ENCODE data around the gene SIGLEC7.

SIGLEC7 gene

DNA sequence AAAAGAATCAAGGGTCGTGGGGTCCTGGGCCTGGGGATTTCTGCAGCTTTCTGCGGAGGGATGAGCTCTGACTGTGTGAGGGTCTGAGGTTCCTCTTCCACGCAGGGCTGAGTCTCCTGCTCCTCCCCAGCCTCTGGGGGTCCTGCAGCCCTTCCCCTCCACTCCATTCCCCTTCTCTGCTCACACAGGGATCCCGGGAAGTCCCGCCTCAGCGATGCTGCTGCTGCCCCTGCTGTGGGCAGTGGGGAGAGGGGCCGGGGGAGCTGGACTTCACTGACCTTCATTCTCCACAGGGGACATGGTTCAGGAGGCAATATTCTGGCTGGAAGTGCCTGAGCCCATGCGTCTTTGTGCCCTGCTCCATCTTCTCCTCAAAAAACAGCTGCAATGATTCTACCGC is 56.5 kb downstream of the SIGLEC7 start:
- TF ChIP-seq CREB1 (IDR thresholded peaks at IDR 0.05; ENCODE audit: low read depth) (no peak), TCF12 (IDR thresholded peaks at IDR 0.05; ENCODE audit: low read depth) (no peak)

DNA sequence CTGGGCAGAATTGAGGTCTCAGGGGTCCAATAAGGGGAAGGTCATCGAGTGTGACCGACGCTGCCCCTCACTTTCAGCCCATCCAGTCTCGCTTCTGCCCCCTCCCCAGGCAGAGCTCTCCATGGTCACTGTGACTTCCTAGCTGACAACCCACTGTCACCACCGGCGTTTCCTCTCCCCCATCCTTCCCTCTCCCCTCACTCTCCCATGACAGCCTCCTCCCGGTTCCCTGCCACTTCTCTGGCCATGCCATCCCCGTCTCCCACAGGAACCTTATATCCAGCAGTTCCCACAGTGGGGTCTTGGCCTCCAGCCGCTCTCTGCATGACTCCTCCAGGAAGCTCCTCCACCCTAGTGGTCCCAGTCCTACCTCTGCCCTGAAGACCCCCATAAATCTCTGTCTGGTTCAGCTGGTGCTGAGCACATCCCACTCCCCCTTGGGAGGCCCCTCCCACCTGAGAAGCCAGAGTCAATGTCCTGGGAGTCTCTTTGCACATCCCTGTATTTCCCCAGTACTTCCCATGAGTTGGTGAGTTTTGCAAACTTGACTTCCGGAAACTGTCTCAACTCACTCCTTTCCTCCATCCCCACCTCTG is 58.1 kb downstream of the SIGLEC7 start:
- TF ChIP-seq, protein P1, sequence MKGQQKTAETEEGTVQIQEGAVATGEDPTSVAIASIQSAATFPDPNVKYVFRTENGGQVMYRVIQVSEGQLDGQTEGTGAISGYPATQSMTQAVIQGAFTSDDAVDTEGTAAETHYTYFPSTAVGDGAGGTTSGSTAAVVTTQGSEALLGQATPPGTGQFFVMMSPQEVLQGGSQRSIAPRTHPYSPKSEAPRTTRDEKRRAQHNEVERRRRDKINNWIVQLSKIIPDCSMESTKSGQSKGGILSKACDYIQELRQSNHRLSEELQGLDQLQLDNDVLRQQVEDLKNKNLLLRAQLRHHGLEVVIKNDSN (IDR thresholded peaks at IDR 0.05): no peak
- TF ChIP-seq TAF1 (IDR thresholded peaks at IDR 0.05; ENCODE audit: low read depth) (no peak), FOXM1 (IDR thresholded peaks at IDR 0.05; ENCODE audit: borderline replicate concordance, low read depth) (no peak), ZBTB7A (IDR thresholded peaks at IDR 0.05; ENCODE audit: low read depth) (no peak), CREB1 (IDR thresholded peaks at IDR 0.05; ENCODE audit: low read depth) (no peak), TCF12 (IDR thresholded peaks at IDR 0.05; ENCODE audit: low read depth) (no peak)

DNA sequence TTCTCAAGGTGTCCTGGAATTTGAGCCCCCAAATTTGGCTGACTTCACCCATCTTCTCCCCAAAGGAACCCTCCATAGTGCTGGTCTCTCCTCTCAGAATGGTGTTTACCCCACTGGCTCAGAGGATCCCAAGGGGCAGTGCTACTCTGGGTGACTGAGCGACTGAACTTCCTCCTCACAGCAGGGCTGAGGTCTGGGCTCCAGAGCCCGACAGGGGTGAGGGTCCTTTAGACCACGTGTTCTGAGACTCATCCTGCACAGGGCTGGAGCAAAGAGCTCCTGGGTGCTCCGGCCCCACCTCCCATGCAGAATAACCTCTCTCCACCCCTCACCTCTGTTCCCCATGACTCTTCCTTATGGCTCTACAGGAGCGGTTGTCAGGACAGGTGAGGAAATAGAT is 59.6 kb downstream of the SIGLEC7 start:
- no peak for TF ChIP-seq TAF1 (IDR thresholded peaks at IDR 0.05; ENCODE audit: low read depth)
- TF ChIP-seq, protein P2, sequence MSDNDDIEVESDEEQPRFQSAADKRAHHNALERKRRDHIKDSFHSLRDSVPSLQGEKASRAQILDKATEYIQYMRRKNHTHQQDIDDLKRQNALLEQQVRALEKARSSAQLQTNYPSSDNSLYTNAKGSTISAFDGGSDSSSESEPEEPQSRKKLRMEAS (IDR thresholded peaks at IDR 0.05): no peak
- TF ChIP-seq RAD21 (IDR thresholded peaks at IDR 0.05; ENCODE audit: low read depth): no peak
- no peak for TF ChIP-seq YY1 (IDR thresholded peaks at IDR 0.05; ENCODE audit: low read depth)
- no peak for TF ChIP-seq CEBPB (IDR thresholded peaks at IDR 0.05)
- no peak for TF ChIP-seq EP300 (IDR thresholded peaks at IDR 0.05; ENCODE audit: borderline replicate concordance)
- TF ChIP-seq CREB1 (IDR thresholded peaks at IDR 0.05; ENCODE audit: low read depth): no peak
- TF ChIP-seq FOXM1 (IDR thresholded peaks at IDR 0.05; ENCODE audit: borderline replicate concordance, low read depth): no peak
- TF ChIP-seq ZBTB7A (IDR thresholded peaks at IDR 0.05; ENCODE audit: low read depth): no peak
- TF ChIP-seq TCF12 (IDR thresholded peaks at IDR 0.05; ENCODE audit: low read depth): no peak
- TF ChIP-seq EGR1 (IDR thresholded peaks at IDR 0.05): no peak

Measured in Ishikawa (cell line).